Osteoblast (primary cell): ENCODE measurements around the gene ZNF19. TPM values are rescaled to one million over a fixed set of nuclear protein-coding genes. Genes with fewer than 3 reads are reported as not detected.

ENCODE experiments used
- DNase-seq: peaks from one replicate; pipeline ENCODE4 v3.0.0; 2011; ENCODE audit warnings: low spot score, mixed read lengths; ENCODE audit not compliant: insufficient read length; ENCODE audit errors: missing footprints
- H2AFZ ChIP-seq: 2 replicates; pipeline ENCODE4 v1.6.0; 2011; ENCODE audit warnings: mild to moderate bottlenecking, low read length
- H3K27ac ChIP-seq: 2 replicates; pipeline ENCODE4 v1.5.1; 2011; ENCODE audit warnings: mild to moderate bottlenecking, low read depth, low read length, moderate library complexity
- H3K27me3 ChIP-seq: 2 replicates; pipeline ENCODE4 v1.6.0; 2012; ENCODE audit warnings: mild to moderate bottlenecking, control low read depth, inconsistent platforms, low read length, moderate library complexity; ENCODE audit not compliant: insufficient read depth
- H3K36me3 ChIP-seq: 2 replicates; pipeline ENCODE4 v1.5.1; 2011; ENCODE audit warnings: mild to moderate bottlenecking, low read length, control low read depth, moderate library complexity; ENCODE audit not compliant: insufficient read depth
- H3K4me1 ChIP-seq: 2 replicates; pipeline ENCODE4 v1.5.1; 2011; ENCODE audit warnings: mild to moderate bottlenecking, low read length, control low read depth, moderate library complexity; ENCODE audit not compliant: insufficient read depth
- H3K4me2 ChIP-seq: 2 replicates; pipeline ENCODE4 v1.6.0; 2011; ENCODE audit warnings: mild to moderate bottlenecking, low read length; ENCODE audit not compliant: insufficient read depth
- H3K4me3 ChIP-seq: fragments of 200-600 bp; sonication (generic); 3 replicates; pipeline ENCODE4 v1.5.1; 2012; ENCODE audit warnings: mild to moderate bottlenecking, low read length, inconsistent platforms; ENCODE audit not compliant: insufficient read depth
- H3K79me2 ChIP-seq: 2 replicates; pipeline ENCODE4 v1.6.0; 2012; ENCODE audit warnings: mild to moderate bottlenecking, low read length, control low read depth, inconsistent platforms; ENCODE audit not compliant: insufficient read depth
- H3K9me3 ChIP-seq: 2 replicates; pipeline ENCODE4 v1.5.1; 2011; ENCODE audit warnings: low read depth, low read length, control low read depth
- H4K20me1 ChIP-seq: 2 replicates; pipeline ENCODE4 v1.6.0; 2012; ENCODE audit warnings: mild to moderate bottlenecking, low read length, control low read depth; ENCODE audit not compliant: insufficient read depth
- total RNA-seq: library from RNA; depleted of rRNA; stranded (reverse); fragments of >200 nt; gene quantifications from 2 replicates; pipeline ENCODE4 v1.2.3, GENCODE V29; 2012
- TF ChIP-seq, protein P1 (sequence below): IDR thresholded peaks from 2 replicates; pipeline ENCODE4 v1.5.1; 2011; ENCODE audit warnings: mild to moderate bottlenecking, low read depth, low read length, moderate library complexity; ENCODE audit errors: extremely low read depth

ZNF19 gene
- total RNA-seq, 1 donor = 6.5 TPM

DNA sequence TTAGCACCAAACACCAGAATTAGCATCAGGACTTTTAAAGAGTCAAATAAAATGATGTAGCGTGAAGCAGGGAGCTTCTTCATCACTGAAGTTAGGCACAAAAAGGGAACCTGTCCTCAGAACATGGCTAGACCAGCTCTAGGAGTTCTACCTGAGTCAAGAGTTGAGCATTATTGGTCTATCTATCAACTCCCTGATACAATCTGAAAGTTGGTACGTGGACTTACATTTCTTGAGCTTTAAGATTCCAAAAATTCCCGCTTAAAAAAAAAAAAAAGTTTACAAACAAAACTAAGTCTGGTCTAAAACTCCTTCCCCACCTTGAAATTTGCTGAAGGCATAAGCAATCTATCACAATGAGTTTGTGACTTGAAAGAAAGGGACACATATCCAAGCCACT, 59.5 kb downstream of the ZNF19 start:
- TF ChIP-seq, protein P1, sequence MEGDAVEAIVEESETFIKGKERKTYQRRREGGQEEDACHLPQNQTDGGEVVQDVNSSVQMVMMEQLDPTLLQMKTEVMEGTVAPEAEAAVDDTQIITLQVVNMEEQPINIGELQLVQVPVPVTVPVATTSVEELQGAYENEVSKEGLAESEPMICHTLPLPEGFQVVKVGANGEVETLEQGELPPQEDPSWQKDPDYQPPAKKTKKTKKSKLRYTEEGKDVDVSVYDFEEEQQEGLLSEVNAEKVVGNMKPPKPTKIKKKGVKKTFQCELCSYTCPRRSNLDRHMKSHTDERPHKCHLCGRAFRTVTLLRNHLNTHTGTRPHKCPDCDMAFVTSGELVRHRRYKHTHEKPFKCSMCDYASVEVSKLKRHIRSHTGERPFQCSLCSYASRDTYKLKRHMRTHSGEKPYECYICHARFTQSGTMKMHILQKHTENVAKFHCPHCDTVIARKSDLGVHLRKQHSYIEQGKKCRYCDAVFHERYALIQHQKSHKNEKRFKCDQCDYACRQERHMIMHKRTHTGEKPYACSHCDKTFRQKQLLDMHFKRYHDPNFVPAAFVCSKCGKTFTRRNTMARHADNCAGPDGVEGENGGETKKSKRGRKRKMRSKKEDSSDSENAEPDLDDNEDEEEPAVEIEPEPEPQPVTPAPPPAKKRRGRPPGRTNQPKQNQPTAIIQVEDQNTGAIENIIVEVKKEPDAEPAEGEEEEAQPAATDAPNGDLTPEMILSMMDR = no peak
- DNase-seq = no peak

DNA sequence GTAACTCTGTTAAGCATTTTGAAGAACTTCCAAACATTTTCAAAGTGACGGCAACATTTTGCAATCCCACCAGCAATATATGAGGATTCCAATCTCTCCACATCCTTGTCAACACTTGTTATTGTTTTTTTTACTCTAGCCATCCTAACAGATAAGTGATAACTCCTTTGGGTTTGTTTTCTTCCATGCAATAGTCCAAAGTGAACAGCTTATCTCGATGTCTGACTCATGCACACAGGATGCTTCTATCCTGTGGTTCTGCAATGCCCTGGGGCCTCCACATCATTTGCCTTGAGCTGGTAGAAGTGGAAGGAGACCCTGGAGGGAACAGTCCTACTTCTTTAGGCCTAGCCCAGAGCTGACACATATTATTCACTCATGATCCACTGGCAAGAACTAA, 60.2 kb downstream of the ZNF19 start:
- no peak overlapping the region for H3K4me2 ChIP-seq
- no peaks in the 10 kb centered on the region for H3K9me3 ChIP-seq
- no peaks in the 10 kb centered on the region for H3K79me2 ChIP-seq
- TF ChIP-seq, protein P1 = no peak
- H3K4me3 ChIP-seq = no peak overlapping the region
- H3K36me3 ChIP-seq = no peaks in the 10 kb centered on the region
- no peak for DNase-seq
- peaks cover 23% of the 10 kb centered on the region for H3K27me3 ChIP-seq
- no peaks in the 10 kb centered on the region for H4K20me1 ChIP-seq
- H2AFZ ChIP-seq = no peak overlapping the region
- no peaks in the 10 kb centered on the region for H3K4me1 ChIP-seq
- no peak overlapping the region for H3K27ac ChIP-seq

More for the DNA sequence above, 59.5 kb downstream of the ZNF19 start:
- Histone ChIP-seq H3K4me2 (no peak overlapping the region), H3K9me3 (no peaks in the 10 kb centered on the region), H3K4me3 (no peak overlapping the region), H3K79me2 (no peaks in the 10 kb centered on the region), H3K27me3 (peaks cover 16% of the 10 kb centered on the region), H4K20me1 (no peaks in the 10 kb centered on the region), H3K27ac (no peak overlapping the region), H3K4me1 (no peaks in the 10 kb centered on the region), H3K36me3 (no peaks in the 10 kb centered on the region), H2AFZ (no peak overlapping the region)

DNA sequence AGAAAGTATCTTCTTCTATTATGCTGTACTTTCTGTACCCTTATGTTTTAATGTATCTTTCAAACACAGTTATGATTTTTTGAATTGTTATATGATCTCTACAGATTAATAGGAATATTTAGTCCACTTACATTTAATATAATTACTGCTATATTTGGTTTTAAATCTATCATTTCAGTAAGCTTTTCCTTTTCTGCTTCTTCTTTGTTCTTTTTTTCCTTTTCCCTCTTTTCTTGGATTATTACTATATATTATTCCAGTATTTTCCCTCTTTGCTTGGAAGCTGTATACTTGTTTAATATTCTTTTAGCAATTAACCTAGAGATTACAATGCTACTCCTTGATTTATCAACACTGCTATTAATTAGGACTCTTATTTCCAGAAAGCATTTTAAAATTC, 60.7 kb downstream of the ZNF19 start:
- TF ChIP-seq, protein P1 = no peak
- Histone ChIP-seq H3K27ac (no peak overlapping the region), H3K9me3 (no peaks in the 10 kb centered on the region), H3K4me2 (no peak overlapping the region), H3K79me2 (no peaks in the 10 kb centered on the region), H3K4me1 (no peaks in the 10 kb centered on the region), H3K27me3 (peaks cover 25% of the 10 kb centered on the region), H3K36me3 (no peaks in the 10 kb centered on the region), H4K20me1 (no peaks in the 10 kb centered on the region), H3K4me3 (no peak overlapping the region), H2AFZ (no peak overlapping the region)
- peak; percentile 23 for DNase-seq

DNA sequence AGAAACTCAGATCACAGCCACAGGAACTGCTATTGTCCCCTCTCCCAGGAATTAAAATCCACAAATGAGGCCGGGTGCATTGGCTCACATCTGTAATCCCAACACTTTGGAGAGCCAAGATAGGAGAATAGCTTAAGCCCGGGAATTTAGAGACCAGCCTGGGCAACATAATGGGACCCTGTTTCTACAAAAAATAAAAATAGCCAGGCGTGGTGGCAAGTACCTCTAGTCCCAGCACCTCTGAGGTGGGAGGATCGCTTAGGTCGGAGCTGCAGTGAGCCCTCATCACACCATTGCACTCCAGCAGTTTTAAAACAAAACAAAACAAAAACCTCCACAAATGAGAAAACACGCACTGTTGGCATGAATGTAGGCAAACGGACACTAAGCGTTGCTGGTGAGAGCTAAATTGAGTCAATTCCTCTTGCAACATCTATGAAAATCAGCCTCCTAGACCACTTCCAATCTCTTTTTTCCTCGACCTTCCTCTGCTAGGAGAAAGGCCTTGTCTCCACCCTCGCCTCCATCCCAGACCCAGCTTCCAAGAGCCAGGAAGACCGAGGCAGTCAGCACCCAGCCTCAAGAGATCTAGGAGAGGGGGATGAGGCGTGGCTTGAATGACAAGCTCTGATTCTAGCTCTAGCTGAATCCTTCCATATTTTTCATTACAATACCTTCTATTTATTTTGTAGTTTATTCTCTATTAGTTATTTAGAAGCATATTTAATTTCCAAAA, 62.1 kb downstream of the ZNF19 start:
- Histone ChIP-seq H4K20me1 (no peaks in the 10 kb centered on the region), H2AFZ (no peak overlapping the region), H3K79me2 (no peaks in the 10 kb centered on the region), H3K4me1 (no peaks in the 10 kb centered on the region), H3K4me2 (no peak overlapping the region), H3K4me3 (no peak overlapping the region), H3K27ac (no peak overlapping the region), H3K27me3 (peaks cover 25% of the 10 kb centered on the region), H3K36me3 (no peaks in the 10 kb centered on the region), H3K9me3 (no peaks in the 10 kb centered on the region)
- DNase-seq = peak; percentile 48
- TF ChIP-seq, protein P1 = no peak
